T-helper 9 cell (primary cell): Measurements from ENCODE around the gene MCM8.

Source experiments
- DNase-seq: peaks from one replicate; pipeline ENCODE4 v3.0.0-alpha.2; 2020

Gene MCM8

DNA sequence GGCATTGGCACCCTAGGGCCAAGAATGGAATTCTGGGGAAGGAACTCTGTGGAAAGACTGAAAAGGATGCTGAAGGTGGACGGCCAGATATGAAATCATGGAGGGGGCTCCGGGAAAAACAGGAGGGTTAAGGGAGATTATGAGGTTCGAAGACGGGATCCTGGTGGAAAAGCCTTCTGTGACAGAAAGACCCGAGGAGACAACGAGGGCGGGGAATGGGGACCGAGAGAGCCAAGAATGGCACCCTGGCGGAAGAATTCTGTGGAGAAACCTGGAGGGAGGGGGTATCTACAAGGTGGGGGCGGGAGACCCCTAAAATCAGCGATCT, 545 bp upstream of the MCM8 start:
- no peak for DNase-seq

DNA sequence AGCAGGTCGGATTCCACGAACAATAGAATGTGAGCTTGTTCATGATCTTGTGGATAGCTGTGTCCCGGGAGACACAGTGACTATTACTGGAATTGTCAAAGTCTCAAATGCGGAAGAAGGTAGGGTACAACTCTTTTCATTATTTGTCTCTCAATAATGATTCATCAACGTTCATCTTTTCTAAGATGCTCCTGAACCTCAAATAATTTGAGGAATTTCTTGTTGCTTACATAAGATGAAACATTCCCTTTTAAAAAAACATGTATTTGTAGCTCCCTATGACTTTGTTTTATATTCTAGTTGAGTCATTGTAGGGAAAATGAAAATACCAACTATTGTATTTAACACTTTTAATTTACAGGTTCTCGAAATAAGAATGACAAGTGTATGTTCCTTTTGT, 17.0 kb downstream of the MCM8 start:
- DNase-seq, result no peak

- DNase-seq, result no peak
Observed at GRCh38 chr20:5968462-5968861, 18.0 kb downstream of the MCM8 start.

DNA sequence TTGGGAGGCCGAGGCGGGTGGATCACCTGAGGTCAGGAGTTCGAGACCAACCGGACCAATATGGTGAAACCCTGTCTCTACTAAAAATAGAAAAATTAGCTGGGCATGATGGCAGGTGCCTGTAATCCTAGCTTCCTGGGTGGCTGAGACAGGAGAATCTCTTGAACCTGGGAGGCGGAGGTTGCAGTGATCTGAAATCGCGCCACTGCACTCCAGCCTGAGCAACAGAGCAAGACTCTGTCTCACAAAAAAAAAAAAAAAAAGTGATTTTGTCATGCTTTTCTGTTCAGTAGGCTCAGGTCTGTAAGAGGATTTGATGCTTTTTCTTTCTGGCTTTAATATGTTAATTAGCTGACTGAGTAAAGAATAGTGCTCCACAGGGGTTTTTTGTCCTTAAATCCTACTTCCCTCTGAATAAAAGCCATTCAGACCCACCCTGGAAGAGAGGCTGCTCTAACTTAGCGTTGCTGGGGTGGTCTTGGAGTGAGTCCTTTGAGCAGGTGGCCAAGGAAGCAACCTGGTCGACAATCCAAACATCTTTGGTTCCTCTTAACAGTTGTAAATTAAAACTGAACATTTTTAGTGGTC, 19.0 kb downstream of the MCM8 start:
- DNase-seq, result no peak

GRCh38 chr20:5969940-5970339, 19.5 kb downstream of the MCM8 start:
- no peak for DNase-seq

DNA sequence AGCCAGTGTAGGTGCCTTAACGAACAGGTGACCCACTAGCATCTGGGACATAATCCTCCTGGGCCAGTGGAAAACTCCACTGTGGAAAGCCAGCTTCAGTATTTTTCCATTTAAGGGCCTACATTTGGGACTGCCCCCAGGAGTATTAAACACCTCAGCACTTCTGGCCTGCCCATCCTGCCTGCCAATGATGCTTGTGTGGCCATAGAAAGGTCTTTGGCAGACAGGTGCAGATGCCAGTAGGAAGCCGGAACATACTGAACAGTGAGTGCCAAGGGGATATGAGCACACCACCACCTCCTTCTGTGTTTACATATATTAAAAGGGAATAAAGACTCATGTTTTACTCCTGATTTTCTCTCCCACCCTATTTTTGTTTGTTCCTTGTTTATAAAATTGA, 19.9 kb downstream of the MCM8 start:
- DNase-seq, result no peak

DNA sequence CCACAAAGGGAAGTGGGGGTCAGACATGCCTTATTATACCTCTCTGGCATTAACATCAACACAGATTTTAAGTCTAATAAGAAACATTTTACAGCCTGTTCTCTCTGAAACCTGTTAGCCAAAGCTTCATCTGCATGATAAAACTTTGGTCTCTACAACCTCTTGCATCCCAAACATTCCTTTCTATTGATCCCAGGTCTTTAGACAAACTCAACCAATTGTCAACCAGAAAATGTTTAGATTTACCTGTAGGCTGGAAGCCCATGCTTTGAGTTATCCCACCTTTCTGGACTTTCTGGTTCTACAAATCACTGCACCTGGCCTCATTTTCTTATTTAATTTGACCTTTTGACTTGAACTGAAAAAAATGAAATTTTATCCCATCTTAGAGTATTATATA, 20.8 kb downstream of the MCM8 start:
- DNase-seq, result no peak

DNA sequence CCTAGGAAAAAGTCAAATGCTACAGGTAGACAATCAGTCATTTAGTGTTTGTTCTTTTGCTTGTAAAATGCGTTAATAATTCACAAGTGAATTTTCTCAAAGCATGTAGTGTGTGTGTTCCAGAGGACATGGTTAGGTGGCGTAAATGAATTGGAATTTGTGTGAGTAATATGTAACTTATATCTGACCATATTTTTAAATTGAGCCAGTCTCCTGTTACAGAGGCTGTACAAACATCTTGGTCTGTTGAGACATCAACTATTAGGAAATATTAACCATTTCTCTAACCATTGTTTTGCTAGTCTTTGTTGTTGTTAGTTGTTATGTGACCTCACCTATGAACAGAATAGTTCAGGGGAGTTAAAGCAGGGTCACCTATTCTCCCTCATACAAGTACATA, 22.7 kb downstream of the MCM8 start:
- no peak for DNase-seq

GRCh38 chr20:5973971-5974370, 23.5 kb downstream of the MCM8 start:
- no peak for DNase-seq

DNA sequence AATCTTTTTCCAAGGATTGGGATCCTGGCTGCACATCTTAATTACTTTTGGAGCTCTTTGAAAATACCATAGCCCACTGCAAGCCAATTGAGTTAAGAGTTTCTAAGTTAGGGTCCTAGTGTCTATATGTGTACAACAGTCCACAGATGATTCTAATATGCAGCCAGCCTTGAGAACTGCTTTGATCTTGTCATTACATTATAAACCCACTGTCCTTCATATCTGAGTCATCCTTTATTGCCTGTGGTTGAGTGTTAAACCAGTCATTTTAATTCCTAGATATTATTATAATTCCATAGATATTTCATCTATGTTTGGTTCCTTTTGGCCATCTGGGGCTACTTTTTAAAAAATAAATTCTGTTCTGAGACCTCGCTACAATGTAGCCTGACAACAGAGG, 24.1 kb downstream of the MCM8 start:
- no peak for DNase-seq

DNA sequence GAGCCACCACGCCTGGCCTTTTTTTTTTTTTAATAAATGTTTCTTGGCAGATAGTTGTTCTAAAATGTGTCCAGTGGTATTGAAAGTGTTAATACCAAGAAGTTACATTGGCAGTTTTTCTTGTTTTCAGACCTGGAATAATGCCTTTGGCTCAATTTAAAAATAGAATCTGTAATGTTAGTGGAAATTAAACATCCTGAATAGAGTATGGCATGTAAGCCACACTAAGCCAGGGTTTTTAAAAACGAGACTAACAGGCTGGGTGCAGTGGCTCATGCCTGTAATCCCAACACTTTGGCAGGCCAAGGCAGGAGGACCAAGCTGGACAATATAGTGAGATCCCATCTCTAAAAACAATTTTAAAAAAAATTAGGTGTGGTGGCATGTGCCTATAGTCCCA, 25.3 kb downstream of the MCM8 start:
- DNase-seq, result no peak

DNA sequence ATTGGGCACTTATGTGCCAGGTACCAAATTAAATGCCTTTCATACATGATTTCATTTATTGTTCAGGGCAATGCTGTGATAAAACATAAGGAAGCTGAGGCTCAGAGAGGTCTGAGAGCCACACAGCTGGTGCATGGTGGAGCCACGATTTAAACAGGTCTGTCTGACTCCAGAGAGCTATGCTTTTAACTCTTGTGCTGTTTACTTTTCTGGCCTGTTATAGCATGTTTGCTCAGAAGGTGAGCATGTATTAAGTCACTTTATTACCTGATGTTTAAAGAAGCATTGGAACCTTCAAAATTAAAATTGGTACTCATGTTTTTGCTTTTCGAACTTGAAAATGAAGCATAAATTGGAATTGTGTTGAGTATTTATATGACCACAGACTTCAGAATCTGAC, 26.8 kb downstream of the MCM8 start:
- no peak for DNase-seq

DNA sequence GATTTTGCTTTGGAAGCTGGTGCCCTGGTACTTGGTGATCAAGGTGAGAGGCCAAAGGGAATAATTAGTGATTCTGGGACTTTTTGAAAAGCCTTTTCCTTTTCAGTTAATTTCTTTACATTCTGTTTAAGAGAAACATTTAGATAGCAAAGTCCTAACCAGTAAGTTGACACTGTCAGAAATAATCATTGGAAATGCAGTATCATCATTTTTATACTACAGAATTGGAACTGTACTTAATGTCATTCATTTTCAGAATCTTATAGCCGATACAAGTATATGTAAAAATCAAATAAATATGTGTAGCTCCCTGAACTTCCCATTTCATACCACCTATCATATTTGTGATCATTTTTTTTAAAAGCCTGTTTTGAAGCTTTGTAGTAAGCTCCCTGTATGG, 27.5 kb downstream of the MCM8 start:
- DNase-seq, result no peak

- DNase-seq, result no peak
Observed at GRCh38 chr20:5979801-5980200, 29.3 kb downstream of the MCM8 start.

- no peak for DNase-seq
Observed at GRCh38 chr20:5980720-5981538, 30.5 kb downstream of the MCM8 start.

DNA sequence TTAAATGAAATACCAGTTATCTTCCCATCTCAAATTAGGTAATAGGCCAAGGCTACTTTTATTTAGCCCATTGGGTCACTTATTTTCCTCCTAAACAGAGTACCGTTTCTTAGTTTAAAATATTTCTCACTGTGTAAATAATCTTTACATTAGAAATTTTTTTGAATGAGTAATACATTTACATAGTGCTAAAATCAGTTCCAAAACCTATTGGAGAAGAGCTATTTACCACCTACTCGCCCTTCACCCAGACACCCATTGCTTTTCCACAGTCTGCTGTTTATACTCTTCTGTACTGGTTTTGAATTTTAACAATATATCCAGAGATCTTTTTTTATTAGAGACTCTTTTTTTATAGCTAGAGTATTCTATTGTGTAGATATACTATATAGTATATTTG, 36.9 kb downstream of the MCM8 start:
- DNase-seq, result no peak

DNA sequence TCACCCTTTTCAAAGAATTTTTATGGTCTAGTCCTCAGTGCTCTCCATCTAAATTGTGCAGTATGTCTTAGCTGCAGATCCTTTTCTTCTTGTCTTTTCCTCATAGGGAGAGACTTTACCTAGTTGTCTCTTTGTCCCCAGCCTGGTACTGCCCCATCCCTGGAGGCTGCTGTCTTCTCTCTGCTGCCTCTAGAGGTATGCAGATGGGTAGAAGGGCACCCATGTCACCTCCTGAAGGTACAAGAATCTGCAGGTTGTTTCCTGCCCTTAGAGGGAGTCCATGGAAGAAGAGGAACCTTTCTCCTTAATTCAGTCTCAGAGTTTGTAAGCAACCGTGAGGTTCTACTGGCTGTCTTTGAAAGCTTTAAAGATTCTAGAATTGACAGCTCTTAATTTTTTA, 39.1 kb downstream of the MCM8 start:
- no peak for DNase-seq

GRCh38 chr20:5990946-5991345, 40.5 kb downstream of the MCM8 start:
- DNase-seq, result no peak

- no peak for DNase-seq
Observed at GRCh38 chr20:5991623-5992441, 41.4 kb downstream of the MCM8 start.

- no peak for DNase-seq
Observed at GRCh38 chr20:5996765-5997164, 46.3 kb downstream of the MCM8 start.

DNA sequence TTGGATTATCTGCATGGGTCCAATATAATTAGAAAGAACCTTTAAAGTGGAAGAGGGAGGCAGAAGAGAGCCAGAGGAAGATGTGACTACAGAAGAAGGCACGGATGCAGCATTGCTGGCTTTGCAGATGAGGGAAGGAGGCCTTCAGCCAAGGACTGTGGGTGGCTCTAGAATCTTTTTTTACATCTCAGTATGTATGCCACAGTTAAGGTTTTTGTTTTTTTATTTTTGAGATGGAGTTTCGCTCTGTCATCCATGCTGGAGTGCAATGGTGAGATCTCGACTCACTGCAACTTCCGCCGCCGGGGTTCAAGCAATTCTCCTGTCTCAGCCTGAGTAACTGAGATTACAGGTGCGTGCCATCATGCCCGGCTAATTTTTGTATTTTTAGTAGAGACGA, 49.3 kb downstream of the MCM8 start:
- no peak for DNase-seq

DNA sequence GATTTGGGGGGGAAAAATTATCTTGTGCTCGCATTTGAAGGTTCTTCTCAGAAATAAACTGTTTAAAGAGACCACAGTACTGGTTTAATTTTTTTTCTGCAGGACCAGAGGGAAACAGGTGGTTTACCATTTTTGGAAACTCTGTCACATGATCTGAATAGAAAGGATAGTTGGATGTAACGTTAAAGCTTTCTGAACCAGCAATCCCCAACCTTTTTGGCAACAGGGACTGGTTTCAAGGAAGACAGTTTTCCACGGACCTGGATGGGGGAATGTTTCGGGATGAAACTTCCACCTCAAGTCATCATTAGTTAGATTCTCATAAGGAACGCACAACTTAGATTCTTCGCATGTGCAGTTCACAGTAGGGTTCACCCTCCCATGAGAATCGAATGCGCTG, 50.4 kb downstream of the MCM8 start:
- no peak for DNase-seq

DNA sequence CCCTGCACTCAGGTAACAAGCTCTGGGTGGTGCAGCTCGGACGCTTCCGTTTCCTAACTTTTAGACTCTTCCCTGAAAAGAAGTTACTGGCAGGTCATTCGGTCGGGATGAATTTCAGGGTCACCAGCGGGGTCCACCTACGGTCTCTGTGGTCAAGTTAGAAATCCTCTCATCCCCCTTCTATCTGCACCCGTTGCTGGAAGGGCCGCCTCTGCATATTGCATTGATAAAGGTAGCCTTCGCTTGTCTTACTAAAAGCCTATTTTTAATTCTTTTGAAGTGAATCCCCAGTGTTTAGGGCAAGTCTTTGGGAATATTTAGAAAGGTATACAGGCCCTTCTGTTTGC, 56.1 kb downstream of the MCM8 start:
- no peak for DNase-seq

DNA sequence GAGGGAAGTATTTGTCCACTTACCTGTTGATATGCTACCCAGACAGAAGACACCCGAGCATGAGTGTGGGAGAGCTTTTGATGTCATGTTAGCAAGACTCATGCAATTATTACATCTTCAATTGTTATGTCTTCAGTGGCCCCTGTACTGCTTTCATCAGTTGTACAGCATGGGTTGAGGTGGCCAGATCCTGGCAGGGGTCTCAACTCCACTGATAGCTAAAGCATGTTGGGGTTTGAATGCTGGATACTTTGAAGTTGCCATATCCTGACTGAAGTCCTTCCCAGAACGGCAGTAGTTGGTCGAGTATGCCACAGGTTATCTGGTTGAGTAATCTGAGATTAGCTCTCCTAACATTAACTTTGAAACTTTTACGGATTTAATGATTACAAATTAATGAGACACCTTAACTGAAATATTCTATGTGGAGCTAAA, 56.7 kb downstream of the MCM8 start:
- no peak for DNase-seq
